ENCODE results near the gene COL24A1.

DNA sequence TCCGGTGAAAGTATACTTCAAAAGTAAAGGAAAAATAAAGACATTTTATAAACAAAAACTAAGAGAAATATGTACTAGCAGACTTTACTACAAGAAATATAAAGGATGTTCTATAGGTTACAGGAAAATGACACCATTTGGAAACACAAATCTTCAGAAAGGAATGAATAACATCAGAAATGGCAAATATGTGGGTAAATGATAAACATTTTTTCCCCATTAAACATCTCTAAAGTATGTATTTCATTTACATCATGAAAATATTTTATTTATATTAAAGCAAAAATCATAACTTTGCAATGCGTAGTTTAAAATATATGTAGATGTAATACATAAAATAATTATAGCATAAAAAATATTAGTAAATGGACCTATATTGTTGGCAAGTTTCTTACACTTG lies 264.2 kb downstream of the COL24A1 start:
- no peak for TF ChIP-seq POLR2A (IDR thresholded peaks at IDR 0.05; ENCODE audit: borderline replicate concordance, extremely low read depth, insufficient read depth, insufficient read length)
- no peak for TF ChIP-seq JUND (IDR thresholded peaks at IDR 0.05)
- TF ChIP-seq, protein P1, sequence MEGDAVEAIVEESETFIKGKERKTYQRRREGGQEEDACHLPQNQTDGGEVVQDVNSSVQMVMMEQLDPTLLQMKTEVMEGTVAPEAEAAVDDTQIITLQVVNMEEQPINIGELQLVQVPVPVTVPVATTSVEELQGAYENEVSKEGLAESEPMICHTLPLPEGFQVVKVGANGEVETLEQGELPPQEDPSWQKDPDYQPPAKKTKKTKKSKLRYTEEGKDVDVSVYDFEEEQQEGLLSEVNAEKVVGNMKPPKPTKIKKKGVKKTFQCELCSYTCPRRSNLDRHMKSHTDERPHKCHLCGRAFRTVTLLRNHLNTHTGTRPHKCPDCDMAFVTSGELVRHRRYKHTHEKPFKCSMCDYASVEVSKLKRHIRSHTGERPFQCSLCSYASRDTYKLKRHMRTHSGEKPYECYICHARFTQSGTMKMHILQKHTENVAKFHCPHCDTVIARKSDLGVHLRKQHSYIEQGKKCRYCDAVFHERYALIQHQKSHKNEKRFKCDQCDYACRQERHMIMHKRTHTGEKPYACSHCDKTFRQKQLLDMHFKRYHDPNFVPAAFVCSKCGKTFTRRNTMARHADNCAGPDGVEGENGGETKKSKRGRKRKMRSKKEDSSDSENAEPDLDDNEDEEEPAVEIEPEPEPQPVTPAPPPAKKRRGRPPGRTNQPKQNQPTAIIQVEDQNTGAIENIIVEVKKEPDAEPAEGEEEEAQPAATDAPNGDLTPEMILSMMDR (IDR thresholded peaks at IDR 0.05 in 2 of 3, conservative IDR thresholded peaks at IDR 0.05 in 1 of 3; ENCODE audit: borderline replicate concordance in 1 of 3, insufficient read depth in 1 of 3, low read depth in 2 of 3, low read length in 2 of 3) = no peak

Measured in HCT116 (cell line).